OCI-M1 (cell line): ENCODE results near the gene CD99L2.
"Not testable (repeated sequence)": the region's sequence is repeated elsewhere in the genome, so short reads cannot be mapped to it uniquely, and the experiment has no call there.

Source experiments
- DNase-seq: peaks from one replicate; lab custom pipeline; 2025; lab: John Stamatoyannopoulos, UW

The CD99L2 gene

GRCh38 chrX:150896632-150897031 lies 1.8 kb downstream of the CD99L2 start:
- no peak for DNase-seq

- no peak for DNase-seq
Measured at GRCh38 chrX:150893936-150894335, 4.5 kb downstream of the CD99L2 start.

GRCh38 chrX:150889131-150889530 lies 9.3 kb downstream of the CD99L2 start:
- no peak for DNase-seq

GRCh38 chrX:150887906-150888465 lies 10.5 kb downstream of the CD99L2 start:
- no peak for DNase-seq

GRCh38 chrX:150887268-150887667 lies 11.2 kb downstream of the CD99L2 start:
- not testable (repeated sequence) for DNase-seq

GRCh38 chrX:150886381-150886780 lies 12.1 kb downstream of the CD99L2 start:
- no peak for DNase-seq

- DNase-seq, result no peak
Measured at GRCh38 chrX:150880808-150881165, 17.7 kb downstream of the CD99L2 start.

- peak; percentile 3 for DNase-seq
Measured at GRCh38 chrX:150879855-150880807, 18.3 kb downstream of the CD99L2 start.

- not testable (repeated sequence) for DNase-seq
Measured at GRCh38 chrX:150875621-150876020, 22.8 kb downstream of the CD99L2 start.

GRCh38 chrX:150874448-150874847 lies 24.0 kb downstream of the CD99L2 start:
- no peak for DNase-seq

GRCh38 chrX:150873616-150874015 lies 24.9 kb downstream of the CD99L2 start:
- DNase-seq, result no peak

- no peak for DNase-seq
Measured at GRCh38 chrX:150872773-150873336, 25.6 kb downstream of the CD99L2 start.

- peak; percentile 28 for DNase-seq
Measured at GRCh38 chrX:150871341-150871811, 27.1 kb downstream of the CD99L2 start.

- peak; percentile 9 for DNase-seq
Measured at GRCh38 chrX:150870487-150871340, 27.8 kb downstream of the CD99L2 start.

GRCh38 chrX:150870029-150870428 lies 28.4 kb downstream of the CD99L2 start:
- no peak for DNase-seq

- DNase-seq, result no peak
Measured at GRCh38 chrX:150869450-150869849, 29.0 kb downstream of the CD99L2 start.

- no peak for DNase-seq
Measured at GRCh38 chrX:150868625-150869024, 29.8 kb downstream of the CD99L2 start.

- DNase-seq, result no peak
Measured at GRCh38 chrX:150864127-150864526, 34.3 kb downstream of the CD99L2 start.

GRCh38 chrX:150863191-150863590 lies 35.3 kb downstream of the CD99L2 start:
- no peak for DNase-seq

- no peak for DNase-seq
Measured at GRCh38 chrX:150857453-150857852, 41.0 kb downstream of the CD99L2 start.

GRCh38 chrX:150856785-150857184 lies 41.7 kb downstream of the CD99L2 start:
- no peak for DNase-seq

- DNase-seq, result no peak
Measured at GRCh38 chrX:150856101-150856500, 42.4 kb downstream of the CD99L2 start.
